IgD-negative memory B cell (primary cell): ENCODE data around the gene ZDHHC4. TPM values are rescaled to one million over a fixed set of nuclear protein-coding genes. Genes with fewer than 3 reads are reported as not detected.
"Not testable (repeated sequence)": the region's sequence is repeated elsewhere in the genome, so short reads cannot be mapped to it uniquely, and the experiment has no call there.

Experiments
- H3K27ac Mint-ChIP-seq, 3 donors: one replicate each; pipeline ENCODE4 v1.8.0; 2020 to 2022; ENCODE audit warnings: mild to moderate bottlenecking in 3 of 3, mixed read lengths in 3 of 3, moderate library complexity in 1 of 3
- H3K27me3 Mint-ChIP-seq: one replicate; pipeline ENCODE4 v1.8.0; 2021; ENCODE audit warnings: mixed read lengths
- H3K36me3 Mint-ChIP-seq: one replicate; pipeline ENCODE4 v1.8.0; 2020; ENCODE audit warnings: mild to moderate bottlenecking, mixed read lengths
- H3K4me1 Mint-ChIP-seq, 3 donors: one replicate each; pipeline ENCODE4 v1.8.0; 2020 to 2022; ENCODE audit warnings: mixed read lengths in 3 of 3, mild to moderate bottlenecking in 1 of 3
- H3K4me3 Mint-ChIP-seq, 4 donors: one replicate each; pipeline ENCODE4 v1.8.0; 2020 to 2022; ENCODE audit warnings: mild to moderate bottlenecking in 4 of 4, mixed read lengths in 4 of 4, moderate library complexity in 3 of 4
- H3K9me3 Mint-ChIP-seq, 3 donors: one replicate each; pipeline ENCODE4 v1.8.0; 2020 to 2021; ENCODE audit warnings: mixed read lengths in 3 of 3, mild to moderate bottlenecking in 1 of 3
- polyA plus RNA-seq: library from polyadenylated mRNA; unstranded; fragments of 300-500 nt; fragmentation: Illumina TruSeq; gene quantifications from one replicate; pipeline ENCODE4 v1.2.3, GENCODE V29; 2021

ZDHHC4 gene
- polyA plus RNA-seq, 1 donor from 2014 or later, result 71.7 TPM

DNA sequence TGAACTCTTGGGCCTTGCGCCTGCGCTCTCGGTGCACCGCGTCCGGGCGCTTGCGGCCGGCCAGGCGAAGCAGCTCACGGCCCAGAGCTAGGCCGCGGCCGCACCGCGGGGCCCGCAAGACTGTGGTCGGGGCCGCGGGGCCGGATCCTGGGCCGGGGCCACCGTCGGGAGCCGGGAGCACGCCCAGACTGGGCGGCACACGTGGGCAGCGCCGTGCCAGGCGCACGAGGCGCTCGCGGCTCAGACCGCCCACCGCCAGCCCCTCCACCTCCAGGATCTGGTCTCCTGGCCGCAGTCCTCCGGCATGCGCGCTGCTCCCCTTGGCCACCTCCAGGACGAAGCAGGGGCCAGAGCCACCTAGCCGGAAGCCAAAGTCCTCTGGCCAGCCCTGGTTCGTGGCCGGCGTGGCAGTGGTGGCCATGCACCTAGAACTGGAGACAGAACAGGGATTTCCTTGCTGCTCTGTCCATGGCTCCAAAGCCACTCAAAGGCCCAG lies 26.2 kb upstream of the ZDHHC4 start, which contains the start of gene GRID2IP:
Gene GRID2IP (minus strand): TSS at position 446 of the 496 bp plus-strand sequence. CDS start 25 bp downstream, at position 421.
- Mint-ChIP-seq H3K9me3 (no peaks in the 10 kb centered on the region), H3K27ac (peak within 1 kb of the TSS in 1 of 3 donors; percentile 27), H3K36me3 (no peaks in the 10 kb centered on the region), H3K4me1 (peaks cover 0 to 6% (median 2%) of the 10 kb centered on the region in 3 donors), H3K4me3 (no peak within 1 kb of the TSS), H3K27me3 (no peaks in the 10 kb centered on the region)

DNA sequence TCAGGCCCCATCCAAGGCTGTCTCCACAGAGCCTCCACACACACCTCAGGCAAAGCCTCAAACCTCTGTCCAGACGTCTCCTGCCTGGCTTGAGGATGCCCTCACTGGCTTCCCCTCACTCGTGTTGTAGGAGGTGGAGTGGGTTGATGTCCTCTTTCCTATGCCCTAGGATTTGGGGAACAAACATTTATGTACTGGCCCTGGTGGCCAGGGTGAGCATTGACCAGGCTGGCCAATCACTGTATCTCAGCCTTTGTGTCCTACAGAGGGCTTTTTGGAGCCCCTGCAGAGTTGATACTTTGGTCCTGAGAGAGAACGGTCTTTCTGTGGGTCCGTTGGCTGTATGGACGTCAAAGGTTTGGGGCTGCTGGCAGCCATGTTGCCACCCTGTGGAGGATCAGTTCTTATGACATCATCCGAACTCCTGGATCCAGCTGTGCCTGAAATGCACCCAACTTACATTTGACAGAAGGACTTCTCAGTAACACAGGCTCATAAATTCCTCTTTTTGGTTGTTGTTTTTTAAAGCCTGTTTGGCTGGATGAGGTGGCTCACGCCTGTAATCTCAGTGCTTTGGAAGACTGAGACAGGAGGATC lies 23.7 kb upstream of the ZDHHC4 start:
- Mint-ChIP-seq H3K27ac (no peak overlapping the region), H3K36me3 (no peaks in the 10 kb centered on the region), H3K9me3 (no peaks in the 10 kb centered on the region), H3K4me1 (peaks cover 0 to 2% (median 2%) of the 10 kb centered on the region in 3 donors), H3K27me3 (no peaks in the 10 kb centered on the region), H3K4me3 (peak overlapping the region in 1 of 4 donors; percentile 49)

DNA sequence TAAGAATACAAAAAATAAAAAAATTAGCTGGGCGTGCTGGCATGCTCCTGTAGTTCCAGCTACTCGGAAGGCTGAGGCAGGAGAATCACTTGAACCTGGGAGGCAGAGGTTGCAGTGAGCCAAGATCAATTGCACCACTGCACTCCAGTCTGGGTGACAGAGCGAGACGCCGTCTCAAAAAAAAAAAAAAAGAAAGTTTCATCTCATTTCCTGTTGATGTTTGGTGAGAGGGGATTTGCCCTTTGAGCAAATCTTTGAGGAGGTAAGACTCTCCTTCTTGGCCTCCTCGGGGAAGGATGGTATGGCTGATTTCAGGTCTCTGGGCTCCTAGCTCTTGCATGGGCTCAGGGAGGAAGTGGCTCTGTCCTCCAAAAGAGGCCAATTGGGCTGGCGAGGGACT lies 22.4 kb upstream of the ZDHHC4 start:
- peaks cover 0 to 2% (median 2%) of the 10 kb centered on the region in 3 donors for H3K4me1 Mint-ChIP-seq
- H3K36me3 Mint-ChIP-seq, result no peaks in the 10 kb centered on the region
- peak overlapping the region in 1 of 3 donors; percentile 53 for H3K27ac Mint-ChIP-seq
- no peaks in the 10 kb centered on the region for H3K9me3 Mint-ChIP-seq
- H3K27me3 Mint-ChIP-seq, result no peaks in the 10 kb centered on the region
- H3K4me3 Mint-ChIP-seq, result peak overlapping the region in 2 of 4 donors; percentile 25 to 66

DNA sequence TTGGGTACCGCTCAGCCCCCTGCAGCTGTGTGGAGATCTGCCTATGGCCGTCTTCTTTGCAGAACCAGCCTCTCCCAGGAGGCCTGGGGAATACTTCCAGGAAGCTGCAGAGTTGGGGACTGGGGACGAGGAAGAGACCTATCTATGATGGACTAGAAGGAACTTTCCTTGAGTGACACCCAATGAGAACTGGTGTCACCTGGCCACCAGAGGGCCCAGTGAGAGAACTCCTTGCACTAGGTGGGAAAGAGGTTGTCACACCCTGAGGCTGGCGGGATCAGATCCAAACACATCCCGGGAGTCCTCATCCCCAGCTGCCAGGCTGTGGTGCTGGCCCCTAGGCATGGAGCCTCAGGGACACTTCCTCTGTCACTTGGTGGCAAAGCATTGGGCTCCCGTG lies 21.1 kb upstream of the ZDHHC4 start:
- Mint-ChIP-seq H3K27ac (no peak overlapping the region), H3K4me3 (no peak overlapping the region), H3K9me3 (no peaks in the 10 kb centered on the region), H3K27me3 (no peaks in the 10 kb centered on the region), H3K4me1 (peaks cover 0 to 2% (median 2%) of the 10 kb centered on the region in 3 donors), H3K36me3 (no peaks in the 10 kb centered on the region)

DNA sequence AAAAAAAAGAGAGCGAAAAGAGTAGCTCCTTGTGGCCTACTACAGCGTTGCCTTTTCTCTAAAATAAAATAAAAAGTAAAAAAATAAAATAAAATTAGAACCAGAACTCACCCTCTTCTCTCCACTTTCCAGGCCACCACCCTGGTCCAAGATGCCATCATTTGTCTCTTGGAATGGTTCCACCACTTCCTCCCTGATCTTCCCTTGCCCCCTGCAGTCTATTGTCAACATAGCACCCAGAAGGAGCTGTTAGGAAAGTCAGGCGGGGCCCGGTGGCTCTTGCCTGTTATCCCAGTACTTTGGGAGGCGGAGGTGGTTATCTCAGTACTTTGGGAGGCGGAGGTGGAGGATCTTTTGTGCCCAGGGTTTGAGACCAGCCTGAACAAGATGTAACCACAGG lies 18.4 kb upstream of the ZDHHC4 start:
- Mint-ChIP-seq H3K9me3 (no peaks in the 10 kb centered on the region), H3K4me3 (no peak overlapping the region), H3K27ac (no peak overlapping the region), H3K4me1 (peaks cover 0 to 2% (median 2%) of the 10 kb centered on the region in 3 donors), H3K27me3 (no peaks in the 10 kb centered on the region), H3K36me3 (no peaks in the 10 kb centered on the region)

DNA sequence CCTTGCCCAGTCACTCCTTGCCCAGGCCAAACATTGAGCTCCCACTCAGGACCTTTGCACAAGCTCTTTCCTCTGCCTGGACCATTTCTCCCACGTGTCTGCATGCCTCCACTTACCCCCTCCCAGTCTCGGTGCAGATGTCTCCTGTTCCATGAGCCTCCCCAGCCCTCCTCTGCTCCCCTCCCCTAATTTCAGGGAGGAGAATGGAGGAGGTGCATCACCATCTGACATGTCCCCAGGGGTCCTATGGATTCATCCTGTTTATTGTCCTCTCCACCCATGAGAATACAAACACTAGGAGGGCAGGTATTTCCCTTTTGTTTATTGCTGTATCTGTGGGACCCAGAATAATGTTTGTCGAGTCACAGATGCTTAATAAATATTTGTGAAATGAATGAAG lies 17.4 kb upstream of the ZDHHC4 start:
- Mint-ChIP-seq H3K4me3 (no peak overlapping the region), H3K36me3 (no peaks in the 10 kb centered on the region), H3K27me3 (no peaks in the 10 kb centered on the region), H3K9me3 (no peaks in the 10 kb centered on the region), H3K4me1 (peaks cover 0 to 2% (median 2%) of the 10 kb centered on the region in 3 donors), H3K27ac (no peak overlapping the region)

DNA sequence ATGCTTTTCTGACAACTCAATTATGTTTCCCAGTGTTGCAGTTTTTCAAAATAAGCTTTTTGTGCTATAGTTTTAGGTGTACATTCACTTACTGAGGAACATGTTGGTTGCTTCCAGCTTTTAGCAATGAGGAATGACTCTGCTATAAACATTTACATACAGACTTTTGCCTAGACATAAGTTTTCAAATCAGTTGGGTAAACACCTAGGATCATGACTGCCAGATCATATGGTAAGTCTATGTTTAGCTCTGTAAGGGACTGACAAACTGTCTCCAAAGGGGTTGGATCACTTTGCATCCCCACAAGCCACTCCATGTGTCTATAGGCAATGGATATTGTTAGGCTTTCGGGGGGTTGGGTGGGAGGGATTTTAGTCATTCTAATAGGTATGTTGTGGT lies 15.1 kb upstream of the ZDHHC4 start:
- no peak overlapping the region for H3K27ac Mint-ChIP-seq
- no peak overlapping the region for H3K4me3 Mint-ChIP-seq
- H3K4me1 Mint-ChIP-seq, result no peaks in the 10 kb centered on the region
- no peaks in the 10 kb centered on the region for H3K36me3 Mint-ChIP-seq
- no peaks in the 10 kb centered on the region for H3K27me3 Mint-ChIP-seq
- H3K9me3 Mint-ChIP-seq, result no peaks in the 10 kb centered on the region

DNA sequence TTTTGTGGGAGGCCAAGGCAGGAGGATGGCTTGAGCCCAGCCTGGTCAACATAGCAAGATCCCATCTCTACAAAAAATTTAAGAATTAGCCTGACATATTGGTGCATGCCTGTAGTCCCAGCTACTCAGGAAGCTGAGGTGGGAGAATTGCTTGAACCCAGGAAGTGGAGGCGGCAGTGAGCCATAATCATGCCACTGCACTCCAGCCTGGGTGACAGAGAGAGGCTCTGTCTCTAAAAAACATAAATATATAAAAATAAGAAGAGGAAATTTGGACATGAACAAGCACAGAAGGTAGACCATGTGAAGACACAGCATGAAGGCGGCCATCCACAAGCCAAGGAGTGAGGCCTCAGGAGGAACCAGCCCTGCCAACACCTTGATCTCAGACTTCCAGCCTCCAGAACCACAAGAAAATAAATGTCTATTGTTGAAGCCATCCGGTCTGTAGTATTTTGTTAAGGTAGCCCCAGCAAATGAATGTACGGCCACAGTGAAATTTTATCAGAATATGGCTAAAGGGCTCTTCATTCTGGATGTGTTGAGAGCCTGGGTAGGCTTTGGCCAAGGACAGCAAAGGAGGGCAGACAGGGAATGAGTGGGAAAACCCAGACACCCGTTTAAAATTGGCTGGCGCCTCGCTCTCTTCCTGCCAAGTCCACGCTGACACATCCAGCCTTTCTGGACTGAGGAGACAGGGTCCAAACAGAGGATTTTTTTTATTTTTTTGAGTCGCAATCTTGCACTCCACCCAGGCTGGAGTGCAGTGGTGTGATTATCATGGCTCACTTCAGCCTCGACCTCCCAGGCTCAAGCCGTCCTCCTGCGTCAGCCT lies 13.1 kb upstream of the ZDHHC4 start:
- H3K4me1 Mint-ChIP-seq, result no peaks in the 10 kb centered on the region
- H3K36me3 Mint-ChIP-seq, result no peaks in the 10 kb centered on the region
- H3K27me3 Mint-ChIP-seq, result peaks cover under 1% of the 10 kb centered on the region
- H3K27ac Mint-ChIP-seq, result peak overlapping the region in 1 of 3 donors; percentile 24
- H3K4me3 Mint-ChIP-seq, result no peak overlapping the region
- no peaks in the 10 kb centered on the region for H3K9me3 Mint-ChIP-seq

DNA sequence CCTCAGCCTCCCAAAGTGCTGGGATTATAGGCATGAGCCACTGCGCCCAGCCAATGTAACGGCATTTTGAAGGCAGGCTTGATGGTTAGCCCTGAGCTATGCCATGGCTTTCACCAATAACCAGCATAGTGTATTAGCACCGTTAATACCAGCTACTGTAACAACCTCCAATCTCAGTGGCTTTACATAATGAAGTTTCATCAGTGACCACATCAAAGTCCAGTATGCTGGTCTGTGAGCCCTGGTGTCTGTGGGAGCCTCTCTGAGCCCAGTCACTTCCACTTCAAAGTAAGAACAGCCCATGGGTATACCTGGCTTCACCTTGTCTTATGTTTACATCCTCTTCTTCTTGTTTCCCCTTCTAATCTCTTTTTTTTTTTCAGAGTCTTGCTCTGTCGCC lies 11.6 kb upstream of the ZDHHC4 start:
- Mint-ChIP-seq H3K27ac (no peak overlapping the region), H3K4me3 (no peak overlapping the region), H3K36me3 (no peaks in the 10 kb centered on the region), H3K27me3 (peaks cover 3% of the 10 kb centered on the region), H3K9me3 (no peaks in the 10 kb centered on the region), H3K4me1 (no peaks in the 10 kb centered on the region)

DNA sequence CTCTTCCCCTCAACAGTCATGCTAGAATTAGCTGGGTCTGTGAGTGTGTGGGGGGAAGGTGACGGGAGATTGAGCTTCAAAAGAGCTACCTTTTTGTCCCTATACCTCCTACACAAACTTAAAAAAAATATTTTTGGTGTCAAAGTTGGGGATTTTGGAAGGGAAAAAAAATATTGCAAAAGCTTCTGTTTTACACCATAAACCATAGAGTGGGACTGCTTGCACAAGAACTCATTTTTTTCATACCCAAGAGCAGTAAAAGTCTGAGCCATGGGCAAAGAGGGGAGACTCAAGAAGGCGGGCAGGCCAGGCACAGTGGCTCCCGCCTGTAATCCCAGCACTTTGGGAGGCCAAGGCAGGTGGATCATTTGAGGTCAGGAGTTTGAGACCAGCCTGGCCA lies 9.4 kb upstream of the ZDHHC4 start:
- no peak overlapping the region for H3K4me3 Mint-ChIP-seq
- peaks cover 6% of the 10 kb centered on the region for H3K27me3 Mint-ChIP-seq
- no peaks in the 10 kb centered on the region for H3K4me1 Mint-ChIP-seq
- no peak overlapping the region for H3K27ac Mint-ChIP-seq
- H3K9me3 Mint-ChIP-seq, result no peaks in the 10 kb centered on the region
- H3K36me3 Mint-ChIP-seq, result no peaks in the 10 kb centered on the region

DNA sequence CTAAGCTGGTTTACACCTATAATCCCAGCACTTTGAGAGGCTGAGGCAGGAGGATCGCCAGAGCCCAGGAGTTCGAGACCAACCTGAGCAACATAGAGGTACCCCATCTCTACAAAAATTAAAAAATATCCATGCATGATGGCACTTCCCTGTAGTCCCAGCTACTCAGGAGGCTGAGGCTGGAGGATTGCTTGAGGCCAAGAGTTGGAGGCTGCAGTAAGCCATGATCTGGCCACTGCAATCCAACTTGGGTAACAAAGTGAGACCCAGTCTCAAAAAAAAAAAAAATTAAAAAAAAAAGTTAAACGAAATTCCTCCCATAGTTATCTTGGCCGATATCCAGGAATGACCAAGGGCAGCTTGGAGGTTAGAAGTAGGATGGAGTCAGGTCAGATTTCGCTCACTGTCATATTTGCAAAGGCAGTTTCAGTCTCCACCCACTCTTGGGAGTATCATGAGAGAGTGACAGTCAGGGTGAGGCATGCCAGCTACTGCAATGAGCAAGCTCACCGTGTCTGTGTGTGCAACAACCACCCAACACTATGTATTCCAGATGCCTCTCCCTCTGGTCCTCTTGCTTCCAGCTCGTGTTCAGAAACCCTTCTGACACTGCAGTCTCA lies 6.0 kb upstream of the ZDHHC4 start:
- no peak overlapping the region for H3K27ac Mint-ChIP-seq
- H3K27me3 Mint-ChIP-seq, result peaks cover 6% of the 10 kb centered on the region
- H3K4me1 Mint-ChIP-seq, result peaks cover 0 to 2% (median 0%) of the 10 kb centered on the region in 3 donors
- no peaks in the 10 kb centered on the region for H3K9me3 Mint-ChIP-seq
- no peak overlapping the region for H3K4me3 Mint-ChIP-seq
- H3K36me3 Mint-ChIP-seq, result no peaks in the 10 kb centered on the region

DNA sequence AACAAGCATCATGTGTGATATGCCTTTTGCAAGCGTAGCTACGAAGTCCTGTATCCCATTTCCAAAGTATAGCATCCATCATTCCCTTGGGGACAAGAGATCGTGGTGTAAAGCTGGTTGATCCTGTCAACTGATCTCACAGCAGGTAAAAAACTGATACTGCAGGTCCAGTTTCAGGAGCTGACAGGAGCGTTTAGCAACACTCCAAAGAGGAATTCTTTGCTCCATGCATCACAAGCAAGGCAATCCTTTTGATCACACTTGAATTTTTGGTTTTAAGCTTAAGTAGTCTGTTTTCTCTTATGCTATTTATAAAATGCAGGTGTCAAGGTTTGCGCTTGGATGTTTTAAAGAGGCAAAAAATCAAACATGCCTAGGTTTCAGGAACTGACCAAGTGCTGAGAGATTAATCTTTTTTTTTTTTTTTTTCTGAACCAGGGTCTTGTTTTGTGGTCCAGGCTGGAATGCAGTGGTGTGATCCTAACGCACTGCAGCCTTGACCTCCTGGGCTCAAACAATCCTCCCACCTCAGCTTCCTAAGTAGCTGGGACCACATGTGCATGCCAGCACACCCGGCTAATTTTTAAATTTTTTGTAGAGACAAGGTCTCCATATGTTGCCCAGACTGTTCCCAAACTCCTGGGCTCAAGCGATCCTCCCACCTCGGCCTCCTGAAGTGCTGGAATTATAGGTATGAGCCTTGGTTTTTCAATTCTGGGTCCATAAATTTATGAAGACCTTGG lies 1.8 kb upstream of the ZDHHC4 start:
- H3K27me3 Mint-ChIP-seq, result peaks cover 4% of the 10 kb centered on the region
- peak overlapping the region in 2 of 4 donors; percentile 59 to 91 for H3K4me3 Mint-ChIP-seq
- peaks cover 7 to 8% (median 8%) of the 10 kb centered on the region in 3 donors for H3K4me1 Mint-ChIP-seq
- peaks cover 1% of the 10 kb centered on the region for H3K36me3 Mint-ChIP-seq
- peak overlapping the region in 2 of 3 donors; percentile 19 to 79 for H3K27ac Mint-ChIP-seq
- H3K9me3 Mint-ChIP-seq, result no peaks in the 10 kb centered on the region

DNA sequence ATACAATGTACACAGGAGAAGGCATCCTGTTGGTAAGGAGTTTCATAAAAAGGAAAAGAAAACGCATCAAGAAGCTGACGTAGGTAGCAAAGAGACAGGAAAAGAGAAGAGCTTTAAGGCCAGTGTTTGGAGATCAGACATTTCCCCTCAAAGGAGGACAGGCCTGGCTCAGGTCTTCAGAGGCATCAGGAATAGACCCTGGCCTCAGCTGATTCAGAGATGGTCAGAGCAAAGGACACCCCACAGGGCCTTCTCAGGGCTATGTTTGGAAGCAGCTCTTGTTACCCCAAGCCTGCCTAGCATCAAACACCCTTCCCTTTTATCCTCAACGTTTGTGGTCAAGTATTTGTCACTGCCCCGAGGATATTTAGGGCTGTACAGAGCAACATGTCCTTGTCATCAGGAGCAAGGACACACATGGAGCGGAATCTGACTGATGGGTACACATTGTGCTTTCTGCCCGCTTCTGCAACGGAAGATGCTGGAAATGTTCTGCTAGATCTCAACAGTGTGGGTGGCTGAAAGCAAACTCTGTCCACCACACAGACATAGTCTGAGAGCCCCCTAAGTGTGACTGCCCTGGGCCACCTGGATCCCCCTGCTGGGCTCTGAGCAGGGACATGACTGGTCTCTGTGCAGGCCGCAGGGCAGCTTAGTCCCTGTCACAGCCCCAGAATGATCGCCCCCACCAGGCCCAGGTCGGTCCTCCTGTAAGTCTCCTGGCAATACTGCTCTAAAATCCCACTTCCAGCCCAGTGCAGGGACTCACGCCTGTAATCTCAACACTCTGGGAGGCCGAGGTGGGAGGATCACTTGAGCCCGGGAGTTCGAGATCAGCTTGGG lies 1.0 kb upstream of the ZDHHC4 start:
- peaks cover 1% of the 10 kb centered on the region for H3K36me3 Mint-ChIP-seq
- H3K4me1 Mint-ChIP-seq, result peaks cover 9 to 14% (median 10%) of the 10 kb centered on the region in 3 donors
- H3K27ac Mint-ChIP-seq, result peak overlapping the region in 1 of 3 donors; percentile 79
- H3K4me3 Mint-ChIP-seq, result peak overlapping the region; percentile 59 to 91 (median 72)
- H3K27me3 Mint-ChIP-seq, result peaks cover 4% of the 10 kb centered on the region
- H3K9me3 Mint-ChIP-seq, result no peaks in the 10 kb centered on the region

DNA sequence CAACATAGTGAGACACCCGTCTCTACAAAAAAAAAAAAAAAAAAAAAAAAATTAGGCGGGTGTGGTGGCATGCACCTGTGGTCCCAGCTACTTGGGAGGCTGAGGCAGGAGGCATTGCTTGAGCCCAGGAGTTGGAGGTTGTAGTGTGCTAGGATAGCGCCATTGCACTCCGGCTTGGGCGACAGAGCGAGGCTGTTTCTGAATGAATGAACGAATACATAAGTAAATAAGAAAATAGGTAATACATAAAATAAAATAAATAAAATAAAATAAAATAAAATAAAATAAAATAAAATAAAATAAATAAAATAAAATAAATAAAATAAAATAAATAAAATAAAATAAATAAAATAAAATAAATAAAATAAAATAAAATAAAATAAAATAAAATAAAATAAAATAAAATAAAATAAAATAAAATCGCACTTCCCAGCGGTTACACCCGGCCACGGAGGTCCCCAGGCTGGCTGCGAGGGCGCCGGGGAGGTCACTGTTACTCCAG lies 336 bp upstream of the ZDHHC4 start:
- H3K9me3 Mint-ChIP-seq, H3K36me3 Mint-ChIP-seq, H3K27me3 Mint-ChIP-seq: not testable (repeated sequence)
- H3K4me1 Mint-ChIP-seq, result peaks cover 12 to 21% (median 16%) of the 10 kb centered on the region in 3 donors
- peak overlapping the region; percentile 86 to 96 (median 92) for H3K4me3 Mint-ChIP-seq
- H3K27ac Mint-ChIP-seq, result peak overlapping the region in 2 of 3 donors; percentile 15 to 93
